ENCODE measurements around the gene GRIK4. TPM values are rescaled to one million over a fixed set of nuclear protein-coding genes. Genes with fewer than 3 reads are reported as not detected.

GRIK4 gene
- polyA plus RNA-seq, 1 of the 3 experiments (the other 2 are of a cell fraction): 0.03 TPM

DNA sequence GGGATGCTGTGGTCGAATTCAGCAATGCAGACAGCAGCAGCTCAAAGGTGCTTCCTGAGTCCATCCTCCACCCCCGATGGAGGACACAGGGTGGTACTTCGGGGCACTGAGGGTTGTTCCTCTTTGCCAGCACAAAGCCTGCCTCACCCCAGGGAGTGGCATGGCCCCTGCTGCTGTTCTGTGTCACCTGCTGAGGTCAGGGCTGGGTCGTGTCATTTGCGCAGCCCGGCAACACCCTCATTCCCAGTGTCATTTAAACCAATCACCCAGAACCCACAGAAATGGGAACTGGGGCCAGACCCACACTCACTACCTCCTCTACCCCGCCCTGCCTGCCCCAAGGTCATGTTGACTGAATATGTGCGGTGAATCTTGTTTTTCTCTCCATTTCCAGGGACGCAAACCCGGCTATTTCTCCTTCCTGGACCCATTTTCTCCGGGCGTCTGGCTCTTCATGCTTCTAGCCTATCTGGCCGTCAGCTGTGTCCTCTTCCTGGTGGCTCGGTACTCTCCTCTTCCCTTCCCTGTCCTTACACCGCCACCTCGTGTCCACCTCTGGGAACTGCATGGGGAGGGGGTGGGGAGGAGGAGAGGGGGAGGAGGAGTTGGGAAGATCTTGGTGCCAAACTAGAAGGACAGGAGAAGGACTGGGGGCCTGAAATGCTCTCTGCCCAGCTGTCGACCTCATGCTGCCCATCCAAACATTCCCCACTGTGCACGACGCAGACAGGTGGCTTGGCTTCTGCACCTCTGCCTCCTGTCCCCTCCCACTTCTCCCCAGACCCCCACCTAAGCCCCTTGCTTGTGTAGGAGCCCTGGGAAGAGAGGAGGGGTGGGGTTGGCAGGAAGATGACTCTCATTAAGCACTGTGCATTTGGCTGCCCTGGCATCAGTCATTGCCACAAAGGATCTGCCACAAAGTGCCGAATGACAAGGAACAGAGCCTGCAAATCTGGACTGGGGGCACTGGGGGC, 441.2 kb downstream of the GRIK4 start:
- Histone ChIP-seq H3K79me2 (ENCODE audit: insufficient read depth) (no peaks in the 10 kb centered on the region), H4K20me1 (ENCODE audit: insufficient read depth) (no peaks in the 10 kb centered on the region), H3K27ac (ENCODE audit: low read depth in 2 of 2, low read length in 1 of 2) (peak overlapping the region in 1 of 2 experiments; percentile 62; a peak in 2 of 4 replicates), H3K4me3 (ENCODE audit: low read depth in 2 of 2, low read length in 1 of 2) (peak overlapping the region in 1 of 2 experiments; percentile 54; a peak in 1 of 4 replicates), H3K9me2 (no peaks in the 10 kb centered on the region), H3K9me3 (no peaks in the 10 kb centered on the region), H3F3A (replicated peaks; ENCODE audit: insufficient read depth) (no peaks in the 10 kb centered on the region), H3K4me2 (peak overlapping the region; percentile 68; the same call in 1 of the 2 replicates), H2AFZ (ENCODE audit: low read depth) (peak overlapping the region; percentile 74; the same call in 1 of the 2 replicates), H3K9ac (no peak overlapping the region), H3K4me1 (ENCODE audit: control insufficient read depth in 1 of 2, insufficient read depth in 2 of 2, low read depth in 1 of 2, low read length in 1 of 2) (peaks cover 0 to 34% of the 10 kb centered on the region in 2 experiments; a peak in 1 of 4 replicates), H3K27me3 (ENCODE audit: insufficient read depth) (no peaks in the 10 kb centered on the region; the same call in 1 of the 2 replicates), H3K36me3 (replicated peaks in 1 of 2; ENCODE audit: control insufficient read depth in 1 of 2, insufficient read depth in 2 of 2, low read length in 1 of 2) (no peaks in the 10 kb centered on the region)
- peak; percentile 7; the same call in 1 of the 2 replicates for TF ChIP-seq GATA2 (CRISPR knock-in tag; IDR thresholded peaks at IDR 0.05)
- peak; percentile 51; the same call in 1 of the 2 replicates for TF ChIP-seq FOXJ3 (CRISPR knock-in tag; IDR thresholded peaks at IDR 0.05)
- TF ChIP-seq PBX3 (IDR thresholded peaks at IDR 0.05): no peak
- peak; percentile 91 for TF ChIP-seq CHD2 (IDR thresholded peaks at IDR 0.05; ENCODE audit: low read length, partially characterized antibody)
- TF ChIP-seq, protein P1, sequence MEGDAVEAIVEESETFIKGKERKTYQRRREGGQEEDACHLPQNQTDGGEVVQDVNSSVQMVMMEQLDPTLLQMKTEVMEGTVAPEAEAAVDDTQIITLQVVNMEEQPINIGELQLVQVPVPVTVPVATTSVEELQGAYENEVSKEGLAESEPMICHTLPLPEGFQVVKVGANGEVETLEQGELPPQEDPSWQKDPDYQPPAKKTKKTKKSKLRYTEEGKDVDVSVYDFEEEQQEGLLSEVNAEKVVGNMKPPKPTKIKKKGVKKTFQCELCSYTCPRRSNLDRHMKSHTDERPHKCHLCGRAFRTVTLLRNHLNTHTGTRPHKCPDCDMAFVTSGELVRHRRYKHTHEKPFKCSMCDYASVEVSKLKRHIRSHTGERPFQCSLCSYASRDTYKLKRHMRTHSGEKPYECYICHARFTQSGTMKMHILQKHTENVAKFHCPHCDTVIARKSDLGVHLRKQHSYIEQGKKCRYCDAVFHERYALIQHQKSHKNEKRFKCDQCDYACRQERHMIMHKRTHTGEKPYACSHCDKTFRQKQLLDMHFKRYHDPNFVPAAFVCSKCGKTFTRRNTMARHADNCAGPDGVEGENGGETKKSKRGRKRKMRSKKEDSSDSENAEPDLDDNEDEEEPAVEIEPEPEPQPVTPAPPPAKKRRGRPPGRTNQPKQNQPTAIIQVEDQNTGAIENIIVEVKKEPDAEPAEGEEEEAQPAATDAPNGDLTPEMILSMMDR (IDR thresholded peaks at IDR 0.05): peak; percentile 73
- TF ChIP-seq, protein P2, sequence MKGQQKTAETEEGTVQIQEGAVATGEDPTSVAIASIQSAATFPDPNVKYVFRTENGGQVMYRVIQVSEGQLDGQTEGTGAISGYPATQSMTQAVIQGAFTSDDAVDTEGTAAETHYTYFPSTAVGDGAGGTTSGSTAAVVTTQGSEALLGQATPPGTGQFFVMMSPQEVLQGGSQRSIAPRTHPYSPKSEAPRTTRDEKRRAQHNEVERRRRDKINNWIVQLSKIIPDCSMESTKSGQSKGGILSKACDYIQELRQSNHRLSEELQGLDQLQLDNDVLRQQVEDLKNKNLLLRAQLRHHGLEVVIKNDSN (IDR thresholded peaks at IDR 0.05; ENCODE audit: borderline replicate concordance, low read depth): no peak
- TF ChIP-seq RAD21 (IDR thresholded peaks at IDR 0.05; ENCODE audit: low read length): peak; percentile 93
- no peak for TF ChIP-seq TCF12 (IDR thresholded peaks at IDR 0.05)
- TF ChIP-seq SMC3 (IDR thresholded peaks at IDR 0.05; ENCODE audit: low read depth, low read length): peak; percentile 89
- no peak for TF ChIP-seq EP300 (IDR thresholded peaks at IDR 0.05; ENCODE audit: borderline replicate concordance in 1 of 2, low read depth in 1 of 2, low read length in 1 of 2)
- TF ChIP-seq RFX5 (IDR thresholded peaks at IDR 0.05; ENCODE audit: low read length): no peak
- DNase-seq: peak; percentile 89
- ChIA-PET CTCF (interaction anchor here (0.5 to 8.1 kb wide), 43 partner anchors 8 to 618 kb away, joined by 3 to 88 read pairs (median 5); partner anchors contain the start of genes ARHGEF12 and GRIK4), POLR2A (no interaction called here)
- 12% methylated on average over 15 of the region's 20 CpGs for WGBS (ENCODE audit: low lambda C conversion rate)

Data from SK-N-SH (cell line).